Measurements from ENCODE around the gene QRSL1. TPM values are rescaled to one million over a fixed set of nuclear protein-coding genes. Genes with fewer than 3 reads are reported as not detected.
A peak's percentile ranks its signal among the peaks of the same experiment; 100 is the strongest.
"Not testable (repeated sequence)": the region's sequence is repeated elsewhere in the genome, so short reads cannot be mapped to it uniquely, and the experiment has no call there.

QRSL1 gene
- total and polyA plus RNA-seq, 5 donors: 9.6 to 17.9 (median 10.4) TPM

DNA sequence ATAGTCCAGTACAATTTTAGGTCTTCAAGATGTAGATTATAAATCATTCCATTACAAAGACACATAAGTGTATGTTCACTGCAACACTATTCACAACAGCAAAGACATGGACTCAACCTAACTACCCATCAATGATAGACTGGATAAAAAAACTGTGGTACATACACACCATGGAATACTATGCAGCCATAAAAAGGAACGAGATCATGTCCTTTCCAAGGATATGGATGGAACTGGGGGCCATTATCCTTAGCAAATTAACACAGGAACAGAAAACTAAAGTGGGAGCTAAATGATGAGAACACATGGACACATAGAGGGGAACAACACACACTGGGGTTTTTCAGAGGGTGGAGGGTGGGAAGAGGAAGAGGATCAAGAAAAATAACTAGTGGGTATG is 6.3 kb upstream of the QRSL1 start:
- Histone ChIP-seq H3K27ac (ENCODE audit: low read length) (no peak overlapping the region), H3K4me1 (ENCODE audit: control insufficient read depth, insufficient read depth, low read length) (no peaks in the 10 kb centered on the region), H3K9me3 (ENCODE audit: control insufficient read depth, low read length) (no peaks in the 10 kb centered on the region), H3K4me3 (ENCODE audit: low read length) (no peak overlapping the region), H3K27me3 (ENCODE audit: control insufficient read depth, insufficient read depth) (no peaks in the 10 kb centered on the region)
- DNase-seq (no peak), ATAC-seq (no peak)
- 87% methylated on average over 1 of the region's 1 CpG for WGBS
- intact Hi-C loops (cut with DNase I): no loop called here

DNA sequence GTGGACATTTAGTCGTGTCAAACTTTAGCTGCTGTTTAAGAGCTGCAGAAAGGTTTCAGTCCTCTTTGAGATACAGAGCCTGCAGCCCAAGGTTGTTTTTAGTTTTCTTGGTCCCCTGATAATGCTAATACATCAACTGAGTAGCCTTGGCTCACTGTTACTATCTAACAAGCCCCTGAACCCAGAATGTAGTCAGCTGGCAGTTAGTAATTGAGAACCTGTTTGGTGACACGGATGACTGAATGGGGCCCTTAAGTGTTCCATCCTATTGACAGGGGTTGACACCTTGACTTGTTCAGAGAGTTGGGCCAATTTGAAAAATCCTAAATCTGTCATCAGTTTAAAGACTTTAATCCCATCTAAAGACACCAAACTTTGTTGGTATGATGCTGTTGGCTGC is 2.9 kb upstream of the QRSL1 start:
- WGBS: 26% methylated on average over 2 of the region's 2 CpGs
- Histone ChIP-seq H3K4me1 (ENCODE audit: control insufficient read depth, insufficient read depth, low read length) (peaks cover 2% of the 10 kb centered on the region), H3K27ac (ENCODE audit: low read length) (no peak overlapping the region), H3K27me3 (ENCODE audit: control insufficient read depth, insufficient read depth) (no peaks in the 10 kb centered on the region), H3K9me3 (ENCODE audit: control insufficient read depth, low read length) (no peaks in the 10 kb centered on the region), H3K4me3 (ENCODE audit: low read length) (no peak overlapping the region)
- DNase-seq: no peak
- no peak for ATAC-seq
- intact Hi-C loops (cut with DNase I): no loop called here

DNA sequence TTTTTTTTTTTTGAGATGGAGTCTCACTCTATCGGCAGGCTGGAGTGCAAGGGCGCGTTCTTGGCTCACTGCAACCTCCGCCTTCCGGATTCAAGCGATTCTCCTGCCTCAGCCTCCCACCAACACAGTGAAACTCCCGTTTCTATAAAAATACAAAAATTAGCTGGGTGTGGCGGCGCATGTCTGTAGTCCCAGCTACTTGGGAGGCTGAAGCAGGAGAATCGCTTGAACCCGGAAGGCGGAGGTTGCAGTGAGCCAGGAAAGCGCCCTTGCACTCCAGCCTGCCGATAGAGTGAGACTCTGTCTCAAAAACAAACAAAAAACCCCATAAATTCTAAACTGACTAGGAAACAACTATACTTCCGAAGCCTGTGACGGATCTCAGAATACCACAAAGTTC is 1.6 kb upstream of the QRSL1 start:
- 94% methylated on average over 16 of the region's 16 CpGs for WGBS
- H3K27ac ChIP-seq (ENCODE audit: low read length); H3K9me3 ChIP-seq (ENCODE audit: control insufficient read depth, low read length); ATAC-seq; intact Hi-C loops (cut with DNase I); H3K27me3 ChIP-seq (ENCODE audit: control insufficient read depth, insufficient read depth); DNase-seq; H3K4me3 ChIP-seq (ENCODE audit: low read length); H3K4me1 ChIP-seq (ENCODE audit: control insufficient read depth, insufficient read depth, low read length): not testable (repeated sequence)

- intact Hi-C loops (cut with DNase I): no loop called here
These were observed 698 bp upstream of the QRSL1 start for GRCh38 chr6:106628658-106629102.

DNA sequence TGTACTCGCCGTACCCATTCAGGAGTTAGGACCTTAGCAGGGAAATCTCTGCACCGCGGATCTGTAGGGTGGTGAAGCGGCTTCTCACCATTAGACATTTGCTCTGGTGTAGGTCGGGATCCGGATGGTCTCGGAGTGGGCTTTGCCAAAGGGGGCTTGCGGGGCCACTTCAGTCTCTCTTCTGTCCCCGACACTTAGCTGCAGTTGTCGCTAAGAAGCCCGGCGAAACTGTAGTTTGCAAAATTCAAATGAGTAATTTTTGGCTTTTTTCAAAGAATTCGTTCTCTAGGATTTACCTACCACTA is 433 bp downstream of the QRSL1 start:
- peak overlapping the region; percentile 86 for H3K27ac ChIP-seq (ENCODE audit: low read length)

More at GRCh38 chr6:106628658-106629102, 698 bp upstream of the QRSL1 start:
- ATAC-seq: peak; percentile 5 to 22
- Histone ChIP-seq H3K4me1 (ENCODE audit: control insufficient read depth, insufficient read depth, low read length) (peaks cover 2% of the 10 kb centered on the region), H3K4me3 (ENCODE audit: low read length) (peak overlapping the region; percentile 99), H3K27me3 (ENCODE audit: control insufficient read depth, insufficient read depth) (no peaks in the 10 kb centered on the region), H3K27ac (ENCODE audit: low read length) (peak overlapping the region; percentile 83), H3K9me3 (ENCODE audit: control insufficient read depth, low read length) (no peaks in the 10 kb centered on the region)
- 30% methylated on average over 7 of the region's 7 CpGs for WGBS
- no peak for DNase-seq

DNA sequence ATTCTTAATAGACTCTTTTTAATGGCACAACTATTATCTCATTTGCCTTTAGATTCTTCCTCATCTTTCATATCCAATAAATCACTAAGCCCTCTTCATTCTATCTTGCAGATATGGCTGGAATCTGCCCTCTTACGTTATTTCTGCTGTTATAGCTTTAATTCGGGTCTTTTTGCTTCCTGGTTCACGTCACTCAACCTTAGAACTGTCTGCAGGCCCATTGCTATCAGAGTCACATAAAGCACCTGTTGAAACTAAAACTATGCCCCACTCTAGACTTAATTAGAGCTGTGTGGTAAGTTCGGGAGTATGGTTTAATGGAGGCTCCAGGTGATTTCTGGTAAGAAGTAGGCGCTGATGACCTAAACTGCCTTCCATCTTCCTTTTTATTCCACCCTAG is 988 bp downstream of the QRSL1 start:
- Histone ChIP-seq H3K9me3 (ENCODE audit: control insufficient read depth, low read length) (no peaks in the 10 kb centered on the region), H3K4me1 (ENCODE audit: control insufficient read depth, insufficient read depth, low read length) (peaks cover 2% of the 10 kb centered on the region), H3K4me3 (ENCODE audit: low read length) (peak overlapping the region; percentile 99), H3K27ac (ENCODE audit: low read length) (no peak overlapping the region), H3K27me3 (ENCODE audit: control insufficient read depth, insufficient read depth) (no peaks in the 10 kb centered on the region)
- WGBS: 51% methylated on average over 5 of the region's 5 CpGs
- intact Hi-C loops (cut with DNase I): no loop called here
- no peak for ATAC-seq
- no peak for DNase-seq

More for the DNA sequence above, 433 bp downstream of the QRSL1 start:
- intact Hi-C loops (cut with DNase I): no loop called here
- under 1% methylated on average over 14 of the region's 14 CpGs for WGBS
- Histone ChIP-seq H3K9me3 (ENCODE audit: control insufficient read depth, low read length) (no peaks in the 10 kb centered on the region), H3K4me3 (ENCODE audit: low read length) (peak overlapping the region; percentile 99), H3K4me1 (ENCODE audit: control insufficient read depth, insufficient read depth, low read length) (peaks cover 2% of the 10 kb centered on the region), H3K27me3 (ENCODE audit: control insufficient read depth, insufficient read depth) (no peaks in the 10 kb centered on the region)
- DNase-seq: no peak
- ATAC-seq: no peak

DNA sequence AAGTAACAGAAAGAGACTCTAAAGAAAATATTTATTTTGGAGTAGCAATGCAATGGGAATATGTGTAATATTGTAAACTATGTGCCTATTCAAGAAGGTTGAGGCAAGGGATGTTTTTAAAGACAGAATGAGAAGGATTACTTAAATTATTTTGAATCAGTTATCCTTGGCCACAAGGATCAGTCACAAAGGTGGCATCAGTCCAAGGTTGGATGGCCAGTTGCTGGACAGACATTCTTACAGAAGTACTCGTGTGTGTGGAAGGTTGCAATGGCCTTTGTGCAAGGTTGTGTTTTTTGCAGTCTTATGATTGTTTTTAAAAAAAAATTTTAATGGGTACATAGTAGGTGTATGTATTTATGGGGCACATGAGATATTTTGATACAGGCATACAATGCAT is 2.0 kb downstream of the QRSL1 start:
- DNase-seq: no peak
- Histone ChIP-seq H3K9me3 (ENCODE audit: control insufficient read depth, low read length) (no peaks in the 10 kb centered on the region), H3K27me3 (ENCODE audit: control insufficient read depth, insufficient read depth) (no peaks in the 10 kb centered on the region), H3K4me3 (ENCODE audit: low read length) (no peak overlapping the region), H3K27ac (ENCODE audit: low read length) (no peak overlapping the region), H3K4me1 (ENCODE audit: control insufficient read depth, insufficient read depth, low read length) (peaks cover 2% of the 10 kb centered on the region)
- WGBS: 38% methylated on average over 1 of the region's 1 CpG
- intact Hi-C loops (cut with DNase I): no loop called here
- ATAC-seq: no peak

DNA sequence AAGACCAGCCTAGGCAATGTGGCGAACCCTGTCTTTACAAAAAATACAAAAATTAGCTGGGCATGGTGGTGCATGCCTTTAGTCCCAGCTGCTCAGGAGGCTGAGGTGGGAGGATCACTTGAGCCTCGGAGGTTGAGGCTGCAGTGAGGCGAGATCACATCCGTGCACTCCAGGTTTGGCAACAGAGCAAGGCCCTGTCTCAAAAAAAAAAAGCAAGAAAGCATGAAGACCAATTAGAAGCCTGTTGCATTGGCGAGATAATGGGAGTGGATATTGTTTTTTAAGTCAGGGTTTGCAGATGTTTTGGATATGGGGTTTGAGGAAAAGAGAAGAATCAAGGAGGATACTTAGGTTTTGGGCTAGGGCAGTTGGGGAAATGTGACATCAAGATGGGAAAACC is 5.2 kb downstream of the QRSL1 start:
- H3K4me3 ChIP-seq (ENCODE audit: low read length): no peak overlapping the region
- intact Hi-C loops (cut with DNase I): no loop called here
- H3K27ac ChIP-seq (ENCODE audit: low read length): no peak overlapping the region
- H3K4me1 ChIP-seq (ENCODE audit: control insufficient read depth, insufficient read depth, low read length): peaks cover 2% of the 10 kb centered on the region
- ATAC-seq (no peak), DNase-seq (no peak)
- H3K9me3 ChIP-seq (ENCODE audit: control insufficient read depth, low read length): no peaks in the 10 kb centered on the region
- H3K27me3 ChIP-seq (ENCODE audit: control insufficient read depth, insufficient read depth): no peaks in the 10 kb centered on the region
- 96% methylated on average over 5 of the region's 5 CpGs for WGBS

- ATAC-seq (peak in 1 of 2 donors; percentile 40), DNase-seq (no peak)
- Histone ChIP-seq H3K27me3 (ENCODE audit: control insufficient read depth, insufficient read depth) (no peaks in the 10 kb centered on the region), H3K27ac (ENCODE audit: low read length) (no peak overlapping the region), H3K4me1 (ENCODE audit: control insufficient read depth, insufficient read depth, low read length) (peaks cover 1% of the 10 kb centered on the region), H3K4me3 (ENCODE audit: low read length) (no peak overlapping the region), H3K9me3 (ENCODE audit: control insufficient read depth, low read length) (no peaks in the 10 kb centered on the region)
- 71% methylated on average over 7 of the region's 7 CpGs for WGBS
- intact Hi-C loops (cut with DNase I): no loop called here
These were observed 7.8 kb downstream of the QRSL1 start for GRCh38 chr6:106637051-106637716.

GRCh38 chr6:106637717-106638341 is 8.5 kb downstream of the QRSL1 start:
- ATAC-seq: no peak
- 73% methylated on average over 6 of the region's 6 CpGs for WGBS
- peaks cover 1% of the 10 kb centered on the region for H3K4me1 ChIP-seq (ENCODE audit: control insufficient read depth, insufficient read depth, low read length)
- H3K27me3 ChIP-seq (ENCODE audit: control insufficient read depth, insufficient read depth): no peaks in the 10 kb centered on the region
- H3K9me3 ChIP-seq (ENCODE audit: control insufficient read depth, low read length): no peaks in the 10 kb centered on the region
- H3K4me3 ChIP-seq (ENCODE audit: low read length): no peak overlapping the region
- no peak overlapping the region for H3K27ac ChIP-seq (ENCODE audit: low read length)
- DNase-seq: no peak
- intact Hi-C loops (cut with DNase I): no loop called here

DNA sequence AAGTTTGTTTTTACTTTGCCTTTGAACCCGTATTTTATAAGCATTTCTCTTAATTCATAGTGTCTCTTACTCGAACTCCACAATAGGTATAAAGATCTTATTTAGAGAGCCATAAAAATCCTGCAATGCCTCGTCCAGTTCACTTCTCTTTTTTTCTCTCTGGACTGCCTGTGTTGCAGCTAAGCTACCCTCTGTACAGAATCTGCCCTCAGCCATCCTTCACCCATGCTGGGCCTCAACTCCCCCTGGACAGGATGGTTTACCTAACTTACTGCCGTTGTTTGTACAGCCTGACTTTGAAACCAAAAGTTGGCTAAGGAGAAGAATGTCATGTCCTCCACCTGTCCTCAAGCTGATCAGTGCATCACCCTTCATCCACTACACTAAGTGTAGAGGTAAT is 10.4 kb downstream of the QRSL1 start:
- Histone ChIP-seq H3K27me3 (ENCODE audit: control insufficient read depth, insufficient read depth) (no peaks in the 10 kb centered on the region), H3K9me3 (ENCODE audit: control insufficient read depth, low read length) (no peaks in the 10 kb centered on the region), H3K27ac (ENCODE audit: low read length) (no peak overlapping the region), H3K4me1 (ENCODE audit: control insufficient read depth, insufficient read depth, low read length) (peaks cover 1% of the 10 kb centered on the region), H3K4me3 (ENCODE audit: low read length) (no peak overlapping the region)
- intact Hi-C loops (cut with DNase I): no loop called here
- 84% methylated on average over 4 of the region's 4 CpGs for WGBS
- no peak for ATAC-seq
- DNase-seq: no peak

Measured in right cardiac atrium (tissue), 5 donors.